ENCODE data around the gene AAK1. TPM values are rescaled to one million over a fixed set of nuclear protein-coding genes. Genes with fewer than 3 reads are reported as not detected.

AAK1 gene
- polyA plus RNA-seq, 1 donor from 2014 or later, result 26.7 TPM

DNA sequence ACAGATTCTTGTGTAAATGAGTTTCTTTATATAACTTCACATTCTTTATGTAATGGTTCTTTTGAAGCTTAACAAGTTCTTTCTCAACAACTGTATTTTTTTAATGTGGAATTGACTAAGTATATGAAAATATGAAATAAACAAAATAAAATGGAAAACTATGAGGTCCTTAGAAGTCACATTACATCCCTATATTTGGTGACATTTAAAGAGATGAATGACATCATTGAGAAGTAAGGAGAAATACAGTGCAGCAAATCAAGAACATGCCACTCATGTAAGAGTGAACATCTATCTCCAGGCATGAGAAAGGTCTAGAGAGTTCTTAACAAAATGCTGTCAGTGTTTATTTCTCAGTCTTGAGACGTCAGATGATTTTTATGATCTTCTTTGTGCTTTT lies 39.0 kb upstream of the AAK1 start:
- Histone ChIP-seq H3K79me2 (replicated peaks; ENCODE audit: insufficient read depth, low read length) (no peaks in the 10 kb centered on the region), H3K4me2 (ENCODE audit: low read length) (no peak overlapping the region), H3K9me2 (ENCODE audit: insufficient read depth, low read length) (no peaks in the 10 kb centered on the region), H3F3A (ENCODE audit: insufficient read depth, low read length, poor library complexity, severe bottlenecking) (no peaks in the 10 kb centered on the region), H3K9ac (ENCODE audit: low read length) (no peak overlapping the region), H3K27ac (ENCODE audit: low read length) (no peak overlapping the region), H4K20me1 (ENCODE audit: insufficient read depth) (no peaks in the 10 kb centered on the region), H3K36me3 (ENCODE audit: insufficient read depth, low read length) (no peaks in the 10 kb centered on the region), H3K27me3 (ENCODE audit: insufficient read depth, low read depth, low read length) (no peaks in the 10 kb centered on the region), H3K9me3 (ENCODE audit: low read length) (no peaks in the 10 kb centered on the region), H3K4me3 (ENCODE audit: low read length) (no peak overlapping the region), H2AFZ (ENCODE audit: low read depth, low read length) (no peak overlapping the region)
- TF ChIP-seq, protein P1, sequence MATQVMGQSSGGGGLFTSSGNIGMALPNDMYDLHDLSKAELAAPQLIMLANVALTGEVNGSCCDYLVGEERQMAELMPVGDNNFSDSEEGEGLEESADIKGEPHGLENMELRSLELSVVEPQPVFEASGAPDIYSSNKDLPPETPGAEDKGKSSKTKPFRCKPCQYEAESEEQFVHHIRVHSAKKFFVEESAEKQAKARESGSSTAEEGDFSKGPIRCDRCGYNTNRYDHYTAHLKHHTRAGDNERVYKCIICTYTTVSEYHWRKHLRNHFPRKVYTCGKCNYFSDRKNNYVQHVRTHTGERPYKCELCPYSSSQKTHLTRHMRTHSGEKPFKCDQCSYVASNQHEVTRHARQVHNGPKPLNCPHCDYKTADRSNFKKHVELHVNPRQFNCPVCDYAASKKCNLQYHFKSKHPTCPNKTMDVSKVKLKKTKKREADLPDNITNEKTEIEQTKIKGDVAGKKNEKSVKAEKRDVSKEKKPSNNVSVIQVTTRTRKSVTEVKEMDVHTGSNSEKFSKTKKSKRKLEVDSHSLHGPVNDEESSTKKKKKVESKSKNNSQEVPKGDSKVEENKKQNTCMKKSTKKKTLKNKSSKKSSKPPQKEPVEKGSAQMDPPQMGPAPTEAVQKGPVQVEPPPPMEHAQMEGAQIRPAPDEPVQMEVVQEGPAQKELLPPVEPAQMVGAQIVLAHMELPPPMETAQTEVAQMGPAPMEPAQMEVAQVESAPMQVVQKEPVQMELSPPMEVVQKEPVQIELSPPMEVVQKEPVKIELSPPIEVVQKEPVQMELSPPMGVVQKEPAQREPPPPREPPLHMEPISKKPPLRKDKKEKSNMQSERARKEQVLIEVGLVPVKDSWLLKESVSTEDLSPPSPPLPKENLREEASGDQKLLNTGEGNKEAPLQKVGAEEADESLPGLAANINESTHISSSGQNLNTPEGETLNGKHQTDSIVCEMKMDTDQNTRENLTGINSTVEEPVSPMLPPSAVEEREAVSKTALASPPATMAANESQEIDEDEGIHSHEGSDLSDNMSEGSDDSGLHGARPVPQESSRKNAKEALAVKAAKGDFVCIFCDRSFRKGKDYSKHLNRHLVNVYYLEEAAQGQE (IDR thresholded peaks at IDR 0.05; ENCODE audit: borderline replicate concordance), result no peak
- no peak for TF ChIP-seq SMC3 (conservative IDR thresholded peaks at IDR 0.05; ENCODE audit: poor library complexity)
- no peak for TF ChIP-seq POLR2AphosphoS5 (IDR thresholded peaks at IDR 0.05)
- TF ChIP-seq EP300 (conservative IDR thresholded peaks at IDR 0.05; ENCODE audit: poor library complexity, severe bottlenecking), result no peak
- no peak for TF ChIP-seq MXI1 (conservative IDR thresholded peaks at IDR 0.05; ENCODE audit: poor library complexity, severe bottlenecking)
- TF ChIP-seq EZH2 (IDR thresholded peaks at IDR 0.05; ENCODE audit: borderline replicate concordance, insufficient read depth, low read length, poor library complexity, severe bottlenecking), result no peak
- TF ChIP-seq TAF1 (IDR thresholded peaks at IDR 0.05; ENCODE audit: low read depth), result no peak
- TF ChIP-seq, protein P2, sequence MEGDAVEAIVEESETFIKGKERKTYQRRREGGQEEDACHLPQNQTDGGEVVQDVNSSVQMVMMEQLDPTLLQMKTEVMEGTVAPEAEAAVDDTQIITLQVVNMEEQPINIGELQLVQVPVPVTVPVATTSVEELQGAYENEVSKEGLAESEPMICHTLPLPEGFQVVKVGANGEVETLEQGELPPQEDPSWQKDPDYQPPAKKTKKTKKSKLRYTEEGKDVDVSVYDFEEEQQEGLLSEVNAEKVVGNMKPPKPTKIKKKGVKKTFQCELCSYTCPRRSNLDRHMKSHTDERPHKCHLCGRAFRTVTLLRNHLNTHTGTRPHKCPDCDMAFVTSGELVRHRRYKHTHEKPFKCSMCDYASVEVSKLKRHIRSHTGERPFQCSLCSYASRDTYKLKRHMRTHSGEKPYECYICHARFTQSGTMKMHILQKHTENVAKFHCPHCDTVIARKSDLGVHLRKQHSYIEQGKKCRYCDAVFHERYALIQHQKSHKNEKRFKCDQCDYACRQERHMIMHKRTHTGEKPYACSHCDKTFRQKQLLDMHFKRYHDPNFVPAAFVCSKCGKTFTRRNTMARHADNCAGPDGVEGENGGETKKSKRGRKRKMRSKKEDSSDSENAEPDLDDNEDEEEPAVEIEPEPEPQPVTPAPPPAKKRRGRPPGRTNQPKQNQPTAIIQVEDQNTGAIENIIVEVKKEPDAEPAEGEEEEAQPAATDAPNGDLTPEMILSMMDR (IDR thresholded peaks at IDR 0.05; ENCODE audit: poor library complexity, severe bottlenecking), result no peak
- no peak for TF ChIP-seq RAD21 (conservative IDR thresholded peaks at IDR 0.05)

DNA sequence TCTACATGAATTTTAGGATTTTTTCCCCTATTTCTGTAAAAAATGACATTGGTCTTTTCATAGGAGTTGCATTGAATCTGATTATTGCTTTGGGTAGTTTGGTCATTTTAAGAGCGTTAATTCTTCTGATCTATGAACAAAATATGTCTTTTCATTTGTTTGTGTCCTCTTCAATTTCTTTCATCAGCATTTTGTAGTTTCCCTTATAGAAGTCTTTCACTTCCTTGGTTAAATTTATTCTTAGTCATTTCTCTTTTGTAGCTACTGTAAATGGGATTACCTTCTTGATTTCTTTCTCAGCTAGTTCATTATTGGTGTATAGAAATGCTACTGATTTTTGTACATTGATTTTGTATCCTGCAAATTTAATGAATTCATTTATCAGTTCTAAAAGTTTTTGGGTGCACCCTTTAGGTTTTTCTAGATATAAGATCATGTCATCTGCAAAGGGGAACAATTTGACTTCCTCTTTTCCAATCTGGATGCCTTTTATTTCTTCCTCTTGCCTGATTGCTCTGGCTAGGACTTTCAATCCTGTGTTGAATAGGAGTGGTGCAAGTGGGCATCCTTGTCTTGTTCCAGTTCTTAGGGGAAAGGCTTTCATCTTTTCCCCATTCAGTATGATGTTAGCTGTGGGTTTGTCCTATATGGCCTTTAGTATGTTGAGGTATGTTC lies 36.6 kb upstream of the AAK1 start:
- no peaks in the 10 kb centered on the region for H3K9me3 ChIP-seq (ENCODE audit: low read length)
- TF ChIP-seq, protein P2 (IDR thresholded peaks at IDR 0.05; ENCODE audit: poor library complexity, severe bottlenecking), result no peak
- TF ChIP-seq EP300 (conservative IDR thresholded peaks at IDR 0.05; ENCODE audit: poor library complexity, severe bottlenecking), result no peak
- TF ChIP-seq SMC3 (conservative IDR thresholded peaks at IDR 0.05; ENCODE audit: poor library complexity), result no peak
- TF ChIP-seq EZH2 (IDR thresholded peaks at IDR 0.05; ENCODE audit: borderline replicate concordance, insufficient read depth, low read length, poor library complexity, severe bottlenecking), result no peak
- no peak overlapping the region for H3K4me2 ChIP-seq (ENCODE audit: low read length)
- no peaks in the 10 kb centered on the region for H3K36me3 ChIP-seq (ENCODE audit: insufficient read depth, low read length)
- H3K9ac ChIP-seq (ENCODE audit: low read length), result no peak overlapping the region
- H2AFZ ChIP-seq (ENCODE audit: low read depth, low read length), result no peak overlapping the region
- H3K79me2 ChIP-seq (replicated peaks; ENCODE audit: insufficient read depth, low read length), result no peaks in the 10 kb centered on the region
- H3K9me2 ChIP-seq (ENCODE audit: insufficient read depth, low read length), result no peaks in the 10 kb centered on the region
- no peaks in the 10 kb centered on the region for H3F3A ChIP-seq (ENCODE audit: insufficient read depth, low read length, poor library complexity, severe bottlenecking)
- H3K27me3 ChIP-seq (ENCODE audit: insufficient read depth, low read depth, low read length), result no peaks in the 10 kb centered on the region
- no peak overlapping the region for H3K4me3 ChIP-seq (ENCODE audit: low read length)
- no peaks in the 10 kb centered on the region for H4K20me1 ChIP-seq (ENCODE audit: insufficient read depth)
- H3K27ac ChIP-seq (ENCODE audit: low read length), result no peak overlapping the region

Data from neural cell (in vitro differentiated cells).